Measurements from ENCODE around the gene GPR35. TPM values are rescaled to one million over a fixed set of nuclear protein-coding genes. Genes with fewer than 3 reads are reported as not detected.

GPR35 gene
- total and polyA plus RNA-seq, 2 donors (not counting 3 experiments of a cell fraction or from before 2014, with no cell fraction given), result 0.18 to 0.33 TPM

DNA sequence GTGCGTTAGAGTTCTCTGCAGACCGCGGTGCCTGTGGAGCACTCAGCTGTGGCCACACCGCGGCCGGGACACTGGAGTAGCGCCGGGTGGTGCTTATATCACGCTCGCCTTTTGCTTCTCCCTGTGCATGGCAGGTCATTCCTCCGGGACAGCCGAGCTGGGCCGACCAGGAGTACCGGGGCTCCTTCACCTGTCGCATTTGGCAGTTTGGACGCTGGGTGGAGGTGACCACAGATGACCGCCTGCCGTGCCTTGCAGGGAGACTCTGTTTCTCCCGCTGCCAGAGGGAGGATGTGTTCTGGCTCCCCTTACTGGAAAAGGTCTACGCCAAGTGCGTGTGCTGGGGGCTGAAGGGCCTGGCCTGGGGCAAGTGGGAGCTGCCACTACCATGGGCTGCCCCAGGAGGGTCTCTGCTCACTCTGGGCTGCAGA, 34.6 kb upstream of the GPR35 start:
- peaks cover 2 to 22% of the 10 kb centered on the region in 2 experiments for H3K36me3 ChIP-seq (ENCODE audit: control insufficient read depth in 2 of 2, extremely low read depth in 1 of 2, insufficient read depth in 2 of 2, low read length in 2 of 2)
- H3K9ac ChIP-seq (replicated peaks; ENCODE audit: extremely low read depth, insufficient read depth, low read length), result no peak overlapping the region
- no peaks in the 10 kb centered on the region for H3K9me1 ChIP-seq (replicated peaks; ENCODE audit: control insufficient read depth, extremely low read depth, insufficient read depth, low read length)
- TF ChIP-seq POLR2A (IDR thresholded peaks at IDR 0.05; ENCODE audit: low read depth, low read length) (no peak), MYC (IDR thresholded peaks at IDR 0.05; ENCODE audit: low read depth, low read length) (no peak), FOS (IDR thresholded peaks at IDR 0.05; ENCODE audit: borderline replicate concordance, insufficient read depth, low read length) (no peak), POLR2AphosphoS5 (IDR thresholded peaks at IDR 0.05; ENCODE audit: insufficient read depth, low read depth, low read length) (no peak), GATA2 (IDR thresholded peaks at IDR 0.05; ENCODE audit: insufficient read depth, insufficient read length, low read depth, low read length) (no peak), JUN (IDR thresholded peaks at IDR 0.05; ENCODE audit: borderline replicate concordance, insufficient read depth, insufficient read length, low read depth) (no peak), EZH2 (IDR thresholded peaks at IDR 0.05; ENCODE audit: borderline replicate concordance, low read depth, low read length, severe bottlenecking) (no peak)
- TF ChIP-seq, protein P1, sequence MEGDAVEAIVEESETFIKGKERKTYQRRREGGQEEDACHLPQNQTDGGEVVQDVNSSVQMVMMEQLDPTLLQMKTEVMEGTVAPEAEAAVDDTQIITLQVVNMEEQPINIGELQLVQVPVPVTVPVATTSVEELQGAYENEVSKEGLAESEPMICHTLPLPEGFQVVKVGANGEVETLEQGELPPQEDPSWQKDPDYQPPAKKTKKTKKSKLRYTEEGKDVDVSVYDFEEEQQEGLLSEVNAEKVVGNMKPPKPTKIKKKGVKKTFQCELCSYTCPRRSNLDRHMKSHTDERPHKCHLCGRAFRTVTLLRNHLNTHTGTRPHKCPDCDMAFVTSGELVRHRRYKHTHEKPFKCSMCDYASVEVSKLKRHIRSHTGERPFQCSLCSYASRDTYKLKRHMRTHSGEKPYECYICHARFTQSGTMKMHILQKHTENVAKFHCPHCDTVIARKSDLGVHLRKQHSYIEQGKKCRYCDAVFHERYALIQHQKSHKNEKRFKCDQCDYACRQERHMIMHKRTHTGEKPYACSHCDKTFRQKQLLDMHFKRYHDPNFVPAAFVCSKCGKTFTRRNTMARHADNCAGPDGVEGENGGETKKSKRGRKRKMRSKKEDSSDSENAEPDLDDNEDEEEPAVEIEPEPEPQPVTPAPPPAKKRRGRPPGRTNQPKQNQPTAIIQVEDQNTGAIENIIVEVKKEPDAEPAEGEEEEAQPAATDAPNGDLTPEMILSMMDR (IDR thresholded peaks at IDR 0.05; ENCODE audit: extremely low read depth in 1 of 2, insufficient read depth in 1 of 2, low read depth in 1 of 2, low read length in 2 of 2), result no peak
- TF ChIP-seq, protein P2, sequence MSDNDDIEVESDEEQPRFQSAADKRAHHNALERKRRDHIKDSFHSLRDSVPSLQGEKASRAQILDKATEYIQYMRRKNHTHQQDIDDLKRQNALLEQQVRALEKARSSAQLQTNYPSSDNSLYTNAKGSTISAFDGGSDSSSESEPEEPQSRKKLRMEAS (IDR thresholded peaks at IDR 0.05; ENCODE audit: insufficient read depth, insufficient read length), result no peak
- dilution Hi-C loops (cut with MboI; ENCODE audit: extremely low pct_ligation_motif_present, low sequenced_read_pairs) (no loop called here), intact Hi-C loops (cut with micrococcal nuclease) (no loop called here)
- ChIA-PET POLR2A (interaction anchor here (0.6 kb wide), 1 partner anchor 188 kb away, joined by 3 read pairs; no protein-coding TSS in a partner anchor), CTCF (no interaction called here)
- no peaks in the 10 kb centered on the region for H3K27me3 ChIP-seq (ENCODE audit: control insufficient read depth in 2 of 2, insufficient read depth in 2 of 2, low read length in 2 of 2)
- BruUV-seq (replicated peaks), result no TSS peak
- H3K4me3 ChIP-seq (replicated peaks in 1 of 3; ENCODE audit: insufficient read depth in 1 of 3, low read depth in 1 of 3, low read length in 3 of 3), result no peak overlapping the region
- H4K20me1 ChIP-seq (replicated peaks; ENCODE audit: control insufficient read depth, extremely low read depth, insufficient read depth, low read length), result no peaks in the 10 kb centered on the region
- FAIRE-seq (no peak), DNase-seq (ENCODE audit: low read depth, low spot score) (no peak)
- H3K4me1 ChIP-seq (ENCODE audit: control insufficient read depth, extremely low read depth, insufficient read depth, low read length), result peaks cover 11% of the 10 kb centered on the region
- no peak overlapping the region for H2AFZ ChIP-seq (ENCODE audit: low read depth, low read length)
- H3K27ac ChIP-seq (ENCODE audit: insufficient read depth, low read depth, low read length), result no peak overlapping the region
- H3K79me2 ChIP-seq (ENCODE audit: control insufficient read depth, insufficient read depth, low read length), result peaks cover 40% of the 10 kb centered on the region
- no peaks in the 10 kb centered on the region for H3K9me3 ChIP-seq (replicated peaks; ENCODE audit: control insufficient read depth, insufficient read depth, low read length)
- H3K4me2 ChIP-seq (ENCODE audit: insufficient read depth, low read length), result no peak overlapping the region

Measured in endothelial cell of umbilical vein (primary cell).